CD8-positive, alpha-beta memory T cell (primary cell): Measurements from ENCODE around the gene NDUFS6. TPM values are rescaled to one million over a fixed set of nuclear protein-coding genes. Genes with fewer than 3 reads are reported as not detected.

Experiments
- CTCF ChIA-PET: fragments of 350-600 bp; sonication (Branson Sonifier 250); formaldehyde crosslinking; loops from one replicate; lab custom pipeline; 2021; ENCODE audit warnings: antibody characterized with exemption; lab: Charles Lee
- POLR2A ChIA-PET: fragments of 350-600 bp; sonication (Branson Sonifier 250); formaldehyde crosslinking; loops from one replicate; lab custom pipeline; 2021; ENCODE audit warnings: antibody characterized with exemption; lab: Charles Lee
- DNase-seq, 5 donors: peaks; one replicate each; pipeline versions ENCODE4 v3.0.0 to v3.0.0-alpha.2; 2020 to 2022; ENCODE audit warnings: mixed read lengths in 1 of 5
- H3K27ac ChIP-seq: one replicate; pipeline ENCODE4 v1.7.0; 2013; ENCODE audit warnings: low read depth, mild to moderate bottlenecking, low read length, moderate library complexity
- H3K27me3 ChIP-seq: 2 replicates; pipeline ENCODE4 v1.7.0; 2013; ENCODE audit warnings: low read length, mild to moderate bottlenecking; ENCODE audit not compliant: insufficient read depth, poor library complexity, severe bottlenecking
- H3K36me3 ChIP-seq: 2 replicates; pipeline ENCODE4 v1.7.0; 2013; ENCODE audit warnings: mild to moderate bottlenecking, low read length, moderate library complexity; ENCODE audit not compliant: insufficient read depth
- H3K4me1 ChIP-seq: 2 replicates; pipeline ENCODE4 v1.7.0; 2013; ENCODE audit warnings: mild to moderate bottlenecking, low read length, moderate library complexity; ENCODE audit not compliant: insufficient read depth
- H3K4me3 ChIP-seq: 2 replicates; pipeline ENCODE4 v1.7.0; 2013; ENCODE audit warnings: mild to moderate bottlenecking, low read length
- H3K9me3 ChIP-seq: 2 replicates; pipeline ENCODE4 v1.7.0; 2013; ENCODE audit warnings: mild to moderate bottlenecking, low read length
- H3K27ac Mint-ChIP-seq, 8 donors: one replicate each; pipeline ENCODE4 v1.8.0; 2020 to 2021; ENCODE audit warnings: mixed read lengths in 8 of 8, mild to moderate bottlenecking in 6 of 8, inconsistent platforms in 3 of 8, moderate library complexity in 3 of 8
- H3K27me3 Mint-ChIP-seq, 2 donors: one replicate each; pipeline ENCODE4 v1.8.0; 2020 to 2021; ENCODE audit warnings: mixed read lengths in 2 of 2, mild to moderate bottlenecking in 1 of 2, moderate library complexity in 1 of 2
- H3K36me3 Mint-ChIP-seq, 3 donors: one replicate each; pipeline ENCODE4 v1.8.0; 2020 to 2021; ENCODE audit warnings: mixed read lengths in 3 of 3, inconsistent platforms in 1 of 3, mild to moderate bottlenecking in 1 of 3
- H3K4me1 Mint-ChIP-seq, 3 donors: one replicate each; pipeline ENCODE4 v1.8.0; 2020 to 2021; ENCODE audit warnings: mixed read lengths in 3 of 3, inconsistent platforms in 1 of 3, mild to moderate bottlenecking in 1 of 3
- H3K4me3 Mint-ChIP-seq, 7 donors: one replicate each; pipeline ENCODE4 v1.8.0; 2020 to 2021; ENCODE audit warnings: mixed read lengths in 7 of 7, mild to moderate bottlenecking in 6 of 7, moderate library complexity in 4 of 7, inconsistent platforms in 2 of 7
- H3K9me3 Mint-ChIP-seq, 5 donors: one replicate each; pipeline ENCODE4 v1.8.0; 2020 to 2022; ENCODE audit warnings: mixed read lengths in 5 of 5, mild to moderate bottlenecking in 3 of 5, moderate library complexity in 2 of 5, inconsistent platforms in 1 of 5
- polyA plus RNA-seq: library from polyadenylated mRNA; unstranded; fragments of 300-500 nt; fragmentation: Illumina TruSeq; gene quantifications from one replicate; pipeline ENCODE4 v1.2.3, GENCODE V29; 2021
- total RNA-seq, 2 experiments: library from RNA; stranded (reverse); gene quantifications; one replicate each; pipeline ENCODE4 v1.2.3, GENCODE V29; 2021

Gene NDUFS6
- total and polyA plus RNA-seq, 3 experiments from 2014 or later, result 43.4 to 83.7 (median 44.2) TPM

DNA sequence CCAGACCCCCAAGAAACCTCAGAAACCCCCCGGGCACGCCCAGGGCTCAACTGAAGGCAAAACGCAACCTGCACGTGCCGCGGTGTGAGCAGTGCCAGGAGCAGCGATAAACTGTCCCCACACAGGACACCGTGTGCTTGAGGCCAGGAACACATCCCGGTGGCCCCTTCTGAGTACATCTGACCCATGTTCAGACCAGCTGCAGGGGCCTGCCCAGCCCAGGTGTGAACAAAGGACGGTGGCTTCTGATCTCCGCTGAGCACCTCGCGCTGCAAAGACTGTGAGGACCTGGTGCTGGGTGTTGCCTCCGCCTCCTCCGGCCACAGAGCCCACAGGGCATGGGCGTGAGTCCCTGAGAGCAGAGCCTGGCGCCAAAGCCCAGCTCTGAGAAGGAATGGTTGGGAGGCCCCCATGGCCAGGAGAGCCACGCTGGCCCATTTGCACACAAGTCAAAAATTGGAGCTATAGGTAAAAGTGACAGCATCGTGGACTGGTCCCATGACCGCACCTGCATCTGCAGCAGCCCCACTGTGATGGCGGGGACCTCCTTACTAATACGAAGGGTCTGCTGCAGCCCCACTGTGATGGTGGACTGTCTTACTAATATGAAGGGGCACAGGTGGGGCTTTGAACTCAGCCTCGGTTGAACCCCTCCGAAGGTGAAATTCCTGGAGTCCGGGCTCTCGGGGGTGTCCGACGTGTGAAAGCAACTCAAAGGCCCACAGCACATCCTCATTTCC lies 31.5 kb downstream of the NDUFS6 start:
- H3K27me3 ChIP-seq, result no peaks in the 10 kb centered on the region
- no peak overlapping the region for H3K4me3 ChIP-seq
- H3K9me3 ChIP-seq, result no peaks in the 10 kb centered on the region
- no peak for DNase-seq
- no peaks in the 10 kb centered on the region for H3K4me1 ChIP-seq
- H3K36me3 Mint-ChIP-seq, result peaks cover 0 to 2% (median 0%) of the 10 kb centered on the region in 3 donors
- peaks cover 0 to 19% of the 10 kb centered on the region in 2 donors for H3K27me3 Mint-ChIP-seq
- ChIA-PET CTCF (no interaction called here), POLR2A (no interaction called here)
- no peak overlapping the region for H3K27ac ChIP-seq
- no peaks in the 10 kb centered on the region for H3K4me1 Mint-ChIP-seq
- no peaks in the 10 kb centered on the region for H3K9me3 Mint-ChIP-seq
- H3K36me3 ChIP-seq, result no peaks in the 10 kb centered on the region
- no peak overlapping the region for H3K4me3 Mint-ChIP-seq
- H3K27ac Mint-ChIP-seq, result no peak overlapping the region

DNA sequence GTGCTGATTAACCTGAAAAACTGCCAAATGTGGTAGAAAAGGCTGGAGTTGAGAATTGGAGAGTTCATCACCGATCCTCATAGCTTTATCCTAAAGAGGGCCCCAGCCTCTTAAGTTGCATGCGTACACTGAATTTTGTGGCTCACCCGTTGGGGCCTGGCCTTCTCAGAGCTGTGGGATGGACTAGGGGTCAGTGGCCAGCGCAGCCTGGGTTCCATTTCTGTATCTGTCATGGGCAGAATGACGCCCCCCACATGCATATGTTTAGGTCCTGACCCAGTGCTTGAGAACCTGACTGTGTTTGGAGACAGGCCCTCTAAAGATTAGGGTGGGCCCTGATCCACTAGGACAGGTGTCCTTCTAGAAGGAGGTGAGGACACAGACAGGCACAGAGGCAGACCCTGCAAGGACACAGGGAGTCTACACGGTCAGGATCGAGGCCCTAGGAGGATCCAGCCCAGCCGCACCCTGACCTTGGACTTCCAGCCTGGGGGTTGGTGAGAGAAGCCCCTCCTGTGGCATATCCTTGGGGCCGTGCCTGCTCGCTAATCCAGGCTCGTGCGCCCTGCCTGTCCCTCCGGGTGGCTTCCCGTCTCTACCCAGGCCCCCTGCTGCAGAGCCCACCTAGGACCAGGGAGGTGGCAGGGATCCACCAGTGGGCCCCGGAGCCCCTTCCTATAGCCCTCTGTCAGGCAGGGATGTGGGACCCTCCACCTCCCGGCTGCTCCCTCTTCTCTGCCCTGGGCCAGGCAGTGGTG lies 32.2 kb downstream of the NDUFS6 start:
- Mint-ChIP-seq H3K9me3 (no peaks in the 10 kb centered on the region), H3K27ac (no peak overlapping the region), H3K4me1 (no peaks in the 10 kb centered on the region), H3K27me3 (peaks cover 0 to 22% of the 10 kb centered on the region in 2 donors), H3K4me3 (no peak overlapping the region), H3K36me3 (peaks cover 0 to 2% (median 0%) of the 10 kb centered on the region in 3 donors)
- Histone ChIP-seq H3K9me3 (no peaks in the 10 kb centered on the region), H3K36me3 (no peaks in the 10 kb centered on the region), H3K4me1 (no peaks in the 10 kb centered on the region), H3K27me3 (no peaks in the 10 kb centered on the region), H3K4me3 (no peak overlapping the region), H3K27ac (no peak overlapping the region)
- POLR2A ChIA-PET, result no interaction called here
- no peak for DNase-seq
- CTCF ChIA-PET, result no interaction called here

- H3K9me3 ChIP-seq, result no peaks in the 10 kb centered on the region
- Mint-ChIP-seq H3K36me3 (peaks cover 0 to 2% (median 0%) of the 10 kb centered on the region in 3 donors), H3K27ac (no peak overlapping the region), H3K9me3 (no peaks in the 10 kb centered on the region), H3K27me3 (peaks cover 2 to 24% of the 10 kb centered on the region in 2 donors), H3K4me3 (no peak overlapping the region), H3K4me1 (no peaks in the 10 kb centered on the region)
- H3K4me1 ChIP-seq, result no peaks in the 10 kb centered on the region
- H3K27me3 ChIP-seq, result no peaks in the 10 kb centered on the region
- no peaks in the 10 kb centered on the region for H3K36me3 ChIP-seq
- H3K4me3 ChIP-seq, result no peak overlapping the region
- H3K27ac ChIP-seq, result no peak overlapping the region
- ChIA-PET CTCF (no interaction called here), POLR2A (no interaction called here)
- DNase-seq, result no peak
Measured at GRCh38 chr5:1834022-1834551, 32.9 kb downstream of the NDUFS6 start.

GRCh38 chr5:1834721-1835429 lies 33.7 kb downstream of the NDUFS6 start:
- ChIA-PET POLR2A (no interaction called here), CTCF (no interaction called here)
- H3K4me1 Mint-ChIP-seq, result no peaks in the 10 kb centered on the region
- Histone ChIP-seq H3K9me3 (no peaks in the 10 kb centered on the region), H3K27me3 (no peaks in the 10 kb centered on the region), H3K4me3 (no peak overlapping the region), H3K27ac (no peak overlapping the region), H3K4me1 (no peaks in the 10 kb centered on the region), H3K36me3 (no peaks in the 10 kb centered on the region)
- peaks cover 4 to 32% of the 10 kb centered on the region in 2 donors for H3K27me3 Mint-ChIP-seq
- H3K36me3 Mint-ChIP-seq, result peaks cover 0 to 2% (median 0%) of the 10 kb centered on the region in 3 donors
- H3K4me3 Mint-ChIP-seq, result no peak overlapping the region
- H3K9me3 Mint-ChIP-seq, result no peaks in the 10 kb centered on the region
- H3K27ac Mint-ChIP-seq, result no peak overlapping the region
- no peak for DNase-seq

GRCh38 chr5:1835431-1835830 lies 34.2 kb downstream of the NDUFS6 start:
- ChIA-PET CTCF (no interaction called here), POLR2A (no interaction called here)
- Mint-ChIP-seq H3K27ac (no peak overlapping the region), H3K4me1 (no peaks in the 10 kb centered on the region), H3K27me3 (peaks cover 4 to 36% of the 10 kb centered on the region in 2 donors), H3K36me3 (peaks cover 0 to 2% (median 0%) of the 10 kb centered on the region in 3 donors), H3K9me3 (no peaks in the 10 kb centered on the region), H3K4me3 (no peak overlapping the region)
- no peak for DNase-seq
- Histone ChIP-seq H3K4me1 (no peaks in the 10 kb centered on the region), H3K27ac (no peak overlapping the region), H3K27me3 (peaks cover 1% of the 10 kb centered on the region), H3K36me3 (no peaks in the 10 kb centered on the region), H3K9me3 (no peaks in the 10 kb centered on the region), H3K4me3 (no peak overlapping the region)

DNA sequence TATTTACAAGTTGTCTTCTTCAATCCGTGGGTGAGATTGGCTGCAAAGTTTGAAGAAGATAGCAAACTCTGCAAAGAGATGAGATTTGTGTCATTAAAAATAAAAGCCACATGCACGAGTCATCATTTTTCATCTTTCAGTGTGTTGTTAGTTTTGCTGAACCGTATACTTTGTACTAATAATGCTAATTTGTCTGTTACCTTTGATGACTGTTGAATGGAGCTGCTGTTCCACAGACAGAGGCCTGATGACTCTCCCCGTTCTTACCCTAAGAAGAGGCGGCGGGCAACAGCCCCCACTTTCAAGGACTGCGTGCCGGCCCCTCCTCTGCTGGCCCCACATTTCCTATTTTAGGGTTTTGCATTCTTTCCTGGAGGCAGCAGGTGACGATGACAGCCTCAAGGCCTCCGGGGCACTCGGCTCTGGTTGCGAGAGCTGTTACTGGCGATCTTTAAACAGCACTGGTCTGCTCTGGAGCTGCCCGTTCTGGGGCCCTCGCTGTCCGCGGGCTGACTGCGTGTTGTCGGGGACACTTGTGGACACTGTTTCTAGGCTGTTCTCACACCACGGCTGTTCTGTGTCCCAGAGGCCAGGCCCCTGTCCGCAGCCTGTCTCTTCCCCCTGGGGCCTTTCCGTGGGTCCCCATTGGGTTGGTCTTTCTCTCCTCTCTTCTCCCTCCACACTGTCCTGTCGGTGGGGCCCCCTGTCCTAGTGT lies 35.1 kb downstream of the NDUFS6 start:
- H3K27me3 Mint-ChIP-seq, result peaks cover 4 to 39% of the 10 kb centered on the region in 2 donors
- H3K4me1 Mint-ChIP-seq, result no peaks in the 10 kb centered on the region
- peaks cover 4% of the 10 kb centered on the region for H3K27me3 ChIP-seq

GRCh38 chr5:1836891-1837880 lies 36.0 kb downstream of the NDUFS6 start:
- CTCF ChIA-PET, result no interaction called here
- Histone ChIP-seq H3K27ac (no peak overlapping the region), H3K9me3 (no peaks in the 10 kb centered on the region), H3K27me3 (peaks cover 4% of the 10 kb centered on the region), H3K36me3 (no peaks in the 10 kb centered on the region), H3K4me3 (no peak overlapping the region), H3K4me1 (no peaks in the 10 kb centered on the region)
- Mint-ChIP-seq H3K27ac (no peak overlapping the region), H3K4me3 (no peak overlapping the region), H3K27me3 (peaks cover 4 to 47% of the 10 kb centered on the region in 2 donors), H3K36me3 (no peaks in the 10 kb centered on the region), H3K9me3 (no peaks in the 10 kb centered on the region), H3K4me1 (no peaks in the 10 kb centered on the region)
- POLR2A ChIA-PET, result no interaction called here
- DNase-seq, result no peak

More for the DNA sequence above, 35.1 kb downstream of the NDUFS6 start:
- H3K9me3 ChIP-seq, result no peaks in the 10 kb centered on the region
- Mint-ChIP-seq H3K36me3 (no peaks in the 10 kb centered on the region), H3K27ac (no peak overlapping the region), H3K9me3 (no peaks in the 10 kb centered on the region), H3K4me3 (no peak overlapping the region)
- CTCF ChIA-PET, result no interaction called here
- H3K4me3 ChIP-seq, result no peak overlapping the region
- H3K36me3 ChIP-seq, result no peaks in the 10 kb centered on the region
- H3K4me1 ChIP-seq, result no peaks in the 10 kb centered on the region
- H3K27ac ChIP-seq, result no peak overlapping the region
- DNase-seq, result no peak
- POLR2A ChIA-PET, result no interaction called here
